CD14-positive monocyte (primary cell): ENCODE results near the gene RANBP17. TPM values are rescaled to one million over a fixed set of nuclear protein-coding genes. Genes with fewer than 3 reads are reported as not detected.

Experiments used
- DNase-seq, 3 donors: peaks; one replicate each; pipeline ENCODE4 v3.0.0-alpha.2; 2011 to 2022
- H2AFZ ChIP-seq: 2 replicates; pipeline ENCODE4 v1.6.0; 2012; ENCODE audit warnings: mild to moderate bottlenecking, low read depth, low read length, inconsistent platforms; ENCODE audit not compliant: insufficient read depth, poor library complexity, severe bottlenecking
- H3K27ac ChIP-seq, 2 donors: 1 replicate in 1 of 2; 2 replicates in 1 of 2; pipeline ENCODE4 v1.5.1; 2012 to 2013; ENCODE audit warnings: low read length in 2 of 2, control low read depth in 1 of 2, inconsistent platforms in 1 of 2, low read depth in 1 of 2, mild to moderate bottlenecking in 1 of 2
- H3K27me3 ChIP-seq, 2 donors: one replicate each; pipeline versions ENCODE4 v1.6.0 to v1.6.1; 2011 to 2013; ENCODE audit warnings: low read length in 2 of 2; ENCODE audit not compliant: control insufficient read depth in 2 of 2, insufficient read depth in 2 of 2
- H3K36me3 ChIP-seq, 2 donors: replicated peaks in 1 of 2; 1 replicate in 1 of 2; 2 replicates in 1 of 2; pipeline versions ENCODE4 v1.5.1 to v1.6.1; 2012 to 2013; ENCODE audit warnings: low read length in 2 of 2, control low read depth in 1 of 2, inconsistent platforms in 1 of 2, mild to moderate bottlenecking in 1 of 2; ENCODE audit not compliant: insufficient read depth in 2 of 2, control insufficient read depth in 1 of 2
- H3K4me1 ChIP-seq, 2 donors: 1 replicate in 1 of 2; 2 replicates in 1 of 2; pipeline versions ENCODE4 v1.5.1 to v1.6.1; 2012 to 2013; ENCODE audit warnings: low read length in 2 of 2, control low read depth in 1 of 2, inconsistent platforms in 1 of 2, mild to moderate bottlenecking in 1 of 2, moderate library complexity in 1 of 2; ENCODE audit not compliant: insufficient read depth in 2 of 2, control insufficient read depth in 1 of 2
- H3K4me2 ChIP-seq: replicated peaks from 2 replicates; pipeline ENCODE3; 2012; ENCODE audit warnings: low read length, moderate library complexity, mild to moderate bottlenecking; ENCODE audit not compliant: poor library complexity, severe bottlenecking; ENCODE audit errors: extremely low read depth
- H3K4me3 ChIP-seq, 3 experiments: fragments of 200-600 bp in 1 of 3; sonication (generic) in 1 of 3; replicated peaks in 1 of 3; 1 replicate in 2 of 3; 2 replicates in 1 of 3; pipeline ENCODE4 v1.5.1; 2011 to 2013; ENCODE audit warnings: low read length in 3 of 3, mild to moderate bottlenecking in 3 of 3, control low read depth in 2 of 3, low read depth in 2 of 3, inconsistent platforms in 1 of 3, moderate library complexity in 1 of 3
- H3K79me2 ChIP-seq: 2 replicates; pipeline ENCODE4 v1.6.0; 2012; ENCODE audit warnings: mild to moderate bottlenecking, control low read depth, inconsistent platforms, low read length, moderate library complexity; ENCODE audit not compliant: insufficient read depth
- H3K9ac ChIP-seq: 2 replicates; pipeline ENCODE4 v1.6.0; 2017; ENCODE audit warnings: low read length, mild to moderate bottlenecking; ENCODE audit not compliant: insufficient read depth, poor library complexity, severe bottlenecking
- H3K9me3 ChIP-seq, 2 donors: replicated peaks in 1 of 2; 1 replicate in 1 of 2; 2 replicates in 1 of 2; pipeline versions ENCODE4 v1.5.1 to v1.6.1; 2012 to 2013; ENCODE audit warnings: low read length in 2 of 2, control low read depth in 1 of 2; ENCODE audit not compliant: control insufficient read depth in 1 of 2, insufficient read depth in 1 of 2
- H4K20me1 ChIP-seq: 2 replicates; pipeline ENCODE4 v1.6.0; 2012; ENCODE audit warnings: mild to moderate bottlenecking, low read length, control low read depth, moderate library complexity; ENCODE audit not compliant: insufficient read depth
- H3K27ac Mint-ChIP-seq, 7 donors: one replicate each; pipeline ENCODE4 v1.8.0; 2020; ENCODE audit warnings: mild to moderate bottlenecking in 7 of 7, mixed read lengths in 7 of 7, moderate library complexity in 6 of 7, inconsistent platforms in 2 of 7
- H3K27me3 Mint-ChIP-seq, 3 donors: one replicate each; pipeline ENCODE4 v1.8.0; 2021 to 2022; ENCODE audit warnings: low read depth in 3 of 3, mild to moderate bottlenecking in 3 of 3, mixed read lengths in 3 of 3, moderate library complexity in 3 of 3, inconsistent platforms in 1 of 3
- H3K36me3 Mint-ChIP-seq, 2 donors: one replicate each; pipeline ENCODE4 v1.8.0; 2020; ENCODE audit warnings: mixed read lengths in 2 of 2, inconsistent platforms in 1 of 2, mild to moderate bottlenecking in 1 of 2
- H3K4me1 Mint-ChIP-seq: one replicate; pipeline ENCODE4 v1.8.0; 2020; ENCODE audit warnings: mild to moderate bottlenecking, mixed read lengths
- H3K4me3 Mint-ChIP-seq, 2 donors: one replicate each; pipeline ENCODE4 v1.8.0; 2020; ENCODE audit warnings: mild to moderate bottlenecking in 2 of 2, mixed read lengths in 2 of 2, moderate library complexity in 1 of 2
- H3K9me3 Mint-ChIP-seq, 7 donors: one replicate each; pipeline ENCODE4 v1.8.0; 2020 to 2022; ENCODE audit warnings: mixed read lengths in 7 of 7, mild to moderate bottlenecking in 6 of 7, moderate library complexity in 6 of 7, inconsistent platforms in 2 of 7
- CTCF ChIP-seq: fragments of 200-600 bp; IDR thresholded peaks from one replicate; pipeline ENCODE4 v1.8.0; 2022; ENCODE audit warnings: antibody characterized with exemption, mild to moderate bottlenecking
- WGBS: methylation state at CpG from one replicate; pipeline ENCODE4 v1.1.5; 2013; ENCODE audit warnings: missing lambda C conversion rate; ENCODE audit not compliant: insufficient coverage; 5-methylcytosine and 5-hydroxymethylcytosine counted together
- intact Hi-C, 2 donors: fragments of 100-400 bp; cut with micrococcal nuclease; formaldehyde crosslinking; loops; one replicate each; pipeline versions ENCODE4 v1.15.0 to v1.15.1; 2023
- polyA plus RNA-seq, 3 donors: library from polyadenylated mRNA; depleted of rRNA in 1 of 3; unstranded in 2 of 3; stranded (reverse) in 1 of 3; fragments of 300-500 nt in 2 of 3; fragments of >200 nt in 1 of 3; fragmentation: Illumina TruSeq in 2 of 3; gene quantifications; 1 replicate in 2 of 3; 2 replicates in 1 of 3; pipeline ENCODE4 v1.2.3, GENCODE V29; 2012 to 2021

Gene RANBP17
- polyA plus RNA-seq, 3 donors = 0.07 to 0.13 TPM; not detected in 1

GRCh38 chr5:170913573-170913972, 51.8 kb downstream of the RANBP17 start:
- no peak for TF ChIP-seq CTCF
- no peak overlapping the region for H3K27ac ChIP-seq
- Mint-ChIP-seq H3K27ac (no peak overlapping the region), H3K4me3 (no peak overlapping the region), H3K36me3 (no peaks in the 10 kb centered on the region), H3K4me1 (no peaks in the 10 kb centered on the region), H3K27me3 (no peaks in the 10 kb centered on the region), H3K9me3 (no peaks in the 10 kb centered on the region)
- no peak overlapping the region for H3K4me2 ChIP-seq
- no peak overlapping the region for H3K9ac ChIP-seq
- DNase-seq = no peak
- H3K36me3 ChIP-seq = no peaks in the 10 kb centered on the region
- H2AFZ ChIP-seq = no peak overlapping the region
- no peaks in the 10 kb centered on the region for H3K4me1 ChIP-seq
- no peaks in the 10 kb centered on the region for H3K27me3 ChIP-seq
- H3K79me2 ChIP-seq = no peaks in the 10 kb centered on the region
- 100% methylated on average over 2 of the region's 3 CpGs for WGBS
- no peaks in the 10 kb centered on the region for H4K20me1 ChIP-seq
- no peak overlapping the region for H3K4me3 ChIP-seq
- H3K9me3 ChIP-seq = no peaks in the 10 kb centered on the region
- intact Hi-C loops = loop anchor here in 1 of 2 donors (10.0 kb wide), 1 partner anchor 779 kb away; no protein-coding TSS in a partner anchor

GRCh38 chr5:170917113-170917512, 55.3 kb downstream of the RANBP17 start:
- Histone ChIP-seq H3K4me1 (no peaks in the 10 kb centered on the region), H3K4me3 (no peak overlapping the region), H3K4me2 (no peak overlapping the region), H4K20me1 (no peaks in the 10 kb centered on the region), H3K79me2 (no peaks in the 10 kb centered on the region), H3K27me3 (no peaks in the 10 kb centered on the region), H3K9me3 (no peaks in the 10 kb centered on the region), H3K9ac (no peak overlapping the region), H2AFZ (no peak overlapping the region), H3K27ac (no peak overlapping the region), H3K36me3 (no peaks in the 10 kb centered on the region)
- no peak overlapping the region for H3K27ac Mint-ChIP-seq
- TF ChIP-seq CTCF = no peak
- intact Hi-C loops = loop anchor here in 1 of 2 donors (10.0 kb wide), 1 partner anchor 782 kb away; no protein-coding TSS in a partner anchor
- H3K36me3 Mint-ChIP-seq = no peaks in the 10 kb centered on the region
- DNase-seq = no peak
- H3K27me3 Mint-ChIP-seq = no peaks in the 10 kb centered on the region
- H3K4me3 Mint-ChIP-seq = no peak overlapping the region
- H3K9me3 Mint-ChIP-seq = peaks cover 0 to 1% (median 0%) of the 10 kb centered on the region in 7 donors
- H3K4me1 Mint-ChIP-seq = no peaks in the 10 kb centered on the region
